Stimulated activated CD4-positive, alpha-beta T cell treated with anti-CD3 and anti-CD28 coated beads, TNF-alpha, amount 100 ng/mL, for 4 hours (primary cell): ENCODE measurements around the gene POC1A.

ENCODE experiments used
- DNase-seq, 3 experiments: peaks; one replicate each; pipeline ENCODE4 v3.0.0-alpha.2; 2020; ENCODE audit warnings: low read depth in 3 of 3

Gene POC1A

DNA sequence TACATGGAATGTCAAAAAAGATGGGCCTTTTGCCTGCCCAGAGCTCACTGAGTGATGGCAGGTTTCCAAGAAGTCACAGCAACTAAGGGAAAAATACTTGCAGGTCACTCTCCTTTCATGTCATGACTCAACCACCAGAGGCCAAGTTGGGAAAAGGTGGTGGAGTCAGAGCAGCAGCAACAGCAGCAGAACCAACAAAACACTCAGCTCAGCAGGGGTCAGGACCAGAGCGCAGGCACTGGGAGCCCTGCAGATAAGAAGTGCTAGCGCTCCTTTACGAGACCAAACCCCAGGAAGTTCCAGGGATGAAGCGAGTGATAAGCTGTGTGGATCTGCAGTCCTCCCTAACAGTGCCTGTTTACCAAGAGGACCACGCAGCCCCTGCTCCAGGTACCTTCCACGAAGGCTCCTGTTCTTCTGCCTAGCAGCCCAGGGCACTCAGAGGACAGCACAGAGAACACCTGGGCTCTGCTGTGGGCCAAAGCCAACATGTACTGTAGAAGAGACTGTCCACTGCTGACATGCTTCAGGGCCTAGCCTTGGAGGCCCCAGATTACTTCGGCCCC, 26.0 kb downstream of the POC1A start:
- no peak for DNase-seq

DNA sequence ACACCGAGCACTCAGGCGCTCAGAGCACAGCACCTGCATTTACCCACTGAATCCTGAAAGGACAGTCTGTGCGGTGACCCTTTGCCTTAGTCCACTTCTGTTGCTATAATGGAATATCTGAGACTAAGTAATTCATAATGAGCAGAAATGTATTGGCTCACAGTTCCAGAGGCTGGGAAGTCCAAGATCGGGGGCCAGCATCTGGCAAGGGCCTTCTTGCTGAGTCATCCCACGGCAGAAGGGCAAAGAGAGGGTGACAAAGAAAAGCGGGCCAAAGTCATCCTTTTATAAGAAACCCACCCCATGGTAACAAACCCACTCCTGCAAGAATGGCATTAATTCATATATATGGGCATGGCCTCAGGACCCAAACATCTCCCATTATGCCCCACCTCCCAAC, 27.7 kb downstream of the POC1A start:
- DNase-seq, result no peak

DNA sequence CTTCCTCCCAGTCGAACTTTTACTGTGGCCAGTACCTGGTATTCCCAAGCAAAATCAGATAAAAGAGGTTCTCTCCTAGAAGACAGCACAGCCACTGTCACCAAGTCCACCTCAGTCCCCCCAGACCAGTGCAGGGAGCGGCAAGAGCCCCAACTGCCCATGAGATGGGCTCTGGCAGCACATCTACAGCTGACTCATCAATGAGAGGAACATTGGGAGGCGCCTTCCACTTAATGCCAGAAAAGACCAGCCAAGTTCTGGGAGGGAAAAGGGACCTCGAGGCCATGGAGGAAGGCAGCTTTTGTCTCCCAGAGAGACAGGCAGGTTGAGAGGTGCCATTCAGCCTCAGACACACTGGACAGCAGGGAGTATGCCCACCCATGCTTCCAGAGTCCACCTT, 28.2 kb downstream of the POC1A start:
- DNase-seq, result no peak

DNA sequence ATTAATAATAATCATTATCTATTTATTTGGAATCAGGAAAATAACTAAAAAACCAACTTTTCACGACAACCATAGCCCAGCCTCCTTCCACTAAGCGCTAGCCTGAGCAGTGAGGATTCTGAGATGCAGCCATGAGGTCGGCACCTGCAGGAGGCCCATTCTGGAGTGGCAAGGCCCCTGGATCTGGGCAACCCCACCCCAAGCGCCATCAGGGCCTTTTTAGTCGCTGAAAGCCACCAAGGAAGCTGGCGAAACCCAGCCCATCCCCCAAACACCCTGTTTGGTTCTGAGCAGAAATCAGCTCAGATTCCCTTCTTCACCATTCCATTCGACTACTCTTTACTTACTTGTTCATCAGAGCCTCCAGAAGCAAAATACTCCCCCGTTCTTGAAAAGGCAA, 29.5 kb downstream of the POC1A start:
- DNase-seq, result no peak

DNA sequence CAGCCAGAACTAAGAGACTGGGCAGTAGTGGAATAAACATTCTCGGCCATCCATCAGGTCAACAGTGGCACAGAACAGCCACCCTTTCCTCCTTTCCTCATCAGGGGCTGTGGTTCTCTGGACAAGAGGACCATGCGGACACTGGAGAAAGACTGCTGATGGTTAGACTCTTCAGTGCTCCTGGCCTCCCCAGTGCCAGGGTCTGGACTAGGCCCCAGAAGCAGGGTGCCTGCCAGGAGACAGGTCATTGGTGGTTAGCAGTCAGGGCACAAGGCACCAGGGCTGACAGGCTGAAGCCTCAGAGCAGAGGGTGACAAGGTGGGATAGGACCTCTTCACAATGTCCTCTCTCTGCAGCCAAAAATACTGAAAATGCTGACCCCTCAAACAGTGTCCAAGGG, 30.1 kb downstream of the POC1A start:
- no peak for DNase-seq

DNA sequence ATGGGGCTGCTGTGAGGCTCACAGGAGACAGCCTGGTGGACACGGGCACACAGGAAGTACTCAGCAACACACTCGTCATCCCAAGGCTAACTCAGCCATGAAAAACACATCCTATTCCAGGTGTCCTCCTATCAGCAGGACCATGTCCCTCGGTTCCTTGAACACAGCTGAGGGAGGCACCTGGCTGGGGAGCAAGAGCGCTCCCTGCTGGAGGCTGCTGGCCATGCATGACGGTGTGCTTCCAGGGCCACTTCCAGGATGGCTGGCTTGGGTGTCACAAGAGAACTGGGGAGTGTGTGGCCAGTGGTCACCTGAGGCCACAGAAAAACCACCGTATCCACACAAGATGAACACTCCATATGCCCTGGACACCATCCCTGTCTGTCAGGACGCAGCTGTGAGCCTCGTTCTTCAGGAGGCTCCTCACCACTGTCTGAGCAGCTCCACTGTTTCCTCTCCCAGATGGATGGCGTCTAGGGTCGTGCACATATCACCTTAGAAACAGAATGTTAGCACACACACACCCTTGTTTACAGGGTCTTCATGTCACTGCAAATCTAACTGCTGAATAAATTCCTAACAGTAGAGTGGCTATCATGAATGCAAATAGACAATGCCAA, 31.0 kb downstream of the POC1A start:
- DNase-seq, result peak; percentile 52 to 60 (median 57)

DNA sequence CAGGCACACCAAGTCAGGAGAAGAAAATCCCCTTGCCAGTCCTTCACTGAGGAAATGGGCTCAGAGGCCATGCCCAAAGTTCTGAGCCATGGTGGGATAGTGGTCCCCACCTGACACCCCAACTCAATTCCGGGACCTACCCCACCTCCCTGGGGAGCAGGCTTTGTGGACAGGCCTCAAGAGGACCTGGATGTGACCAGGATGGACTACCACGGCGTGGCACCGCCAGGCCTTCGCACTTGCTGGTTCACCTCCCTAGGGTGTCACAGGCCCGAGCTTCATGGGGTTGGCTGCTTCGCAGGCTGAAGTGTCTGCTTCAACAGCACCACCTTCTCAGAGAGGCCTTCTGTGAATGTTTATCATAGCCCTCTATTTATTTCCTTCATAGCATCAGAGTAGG, 31.7 kb downstream of the POC1A start:
- DNase-seq, result no peak

DNA sequence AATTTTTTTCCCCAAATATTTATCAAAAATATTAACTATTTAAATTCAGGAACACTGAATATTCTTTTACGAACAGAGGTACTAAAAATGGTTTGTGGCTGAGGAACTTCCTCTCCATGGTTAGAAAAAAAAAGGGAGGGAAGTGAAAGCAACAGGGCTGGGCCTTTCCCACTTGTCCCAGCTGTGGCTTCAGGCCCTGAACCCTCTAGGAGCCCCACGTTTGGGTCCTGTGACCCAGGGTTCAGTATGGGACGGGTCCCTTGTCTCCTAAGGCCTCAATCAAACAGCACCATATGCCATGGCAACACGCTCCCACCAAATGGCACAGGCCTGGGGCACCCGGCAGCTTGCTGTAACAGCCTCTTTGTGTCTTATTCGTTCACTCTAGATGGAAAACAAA, 32.4 kb downstream of the POC1A start:
- DNase-seq, result no peak

DNA sequence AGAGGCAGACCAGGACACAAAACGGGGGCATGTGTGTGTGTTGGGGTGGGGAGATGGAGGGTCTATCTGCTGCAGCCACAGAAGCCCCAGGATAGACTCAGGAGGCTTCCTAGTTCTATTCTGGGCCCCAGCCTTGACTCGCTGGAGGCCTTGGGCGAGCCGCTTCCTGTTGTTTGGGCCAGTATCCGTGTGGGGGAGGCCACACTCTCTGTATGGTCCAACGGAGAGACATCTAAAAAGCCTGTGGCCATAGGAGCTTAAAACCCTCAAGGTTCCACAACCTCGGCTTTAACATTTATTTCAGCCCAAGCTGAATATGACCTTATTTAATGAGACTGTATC, 32.8 kb downstream of the POC1A start:
- no peak for DNase-seq

DNA sequence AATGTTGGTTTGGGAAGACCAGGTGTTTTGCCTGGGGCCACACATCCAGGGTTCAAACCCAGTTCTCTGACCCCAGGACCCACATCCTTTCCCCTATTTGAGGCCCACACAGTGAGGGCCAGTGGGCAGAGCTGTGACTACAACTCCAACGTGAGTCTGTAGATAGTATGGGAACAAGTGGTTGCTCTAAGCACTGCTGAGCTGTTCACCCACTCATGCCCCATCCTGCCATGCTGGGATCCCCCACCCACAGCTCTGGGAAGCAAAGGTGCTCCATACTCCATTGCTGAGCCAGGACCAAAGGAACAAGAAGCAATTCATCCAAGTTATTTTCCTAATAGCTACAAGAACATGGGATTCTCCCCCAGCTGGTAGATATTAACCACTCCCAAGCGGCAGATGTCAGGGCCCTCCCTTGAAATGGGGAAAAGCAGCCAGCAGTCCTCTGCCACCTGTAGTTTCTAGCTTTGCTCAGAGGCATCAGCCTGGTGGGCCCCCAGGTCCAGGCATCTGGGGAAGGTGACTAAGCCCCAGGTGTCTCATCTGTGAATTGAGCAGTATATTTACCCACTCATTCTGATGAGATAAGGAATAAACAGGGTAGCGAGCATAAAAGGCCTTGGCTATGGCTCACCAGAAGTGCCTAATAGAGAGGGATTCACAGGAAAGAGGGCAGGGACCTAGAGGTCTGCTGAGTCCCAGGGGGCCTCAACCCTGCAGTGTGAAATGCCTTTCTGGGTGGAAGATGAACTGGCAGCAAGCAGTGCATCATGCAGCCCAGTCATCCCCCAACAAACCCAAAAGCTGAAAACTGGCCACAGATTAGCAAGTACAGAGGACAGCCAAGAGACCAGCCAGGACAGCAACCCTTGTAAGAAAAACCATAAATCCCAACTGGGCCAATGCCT, 33.4 kb downstream of the POC1A start:
- no peak for DNase-seq

DNA sequence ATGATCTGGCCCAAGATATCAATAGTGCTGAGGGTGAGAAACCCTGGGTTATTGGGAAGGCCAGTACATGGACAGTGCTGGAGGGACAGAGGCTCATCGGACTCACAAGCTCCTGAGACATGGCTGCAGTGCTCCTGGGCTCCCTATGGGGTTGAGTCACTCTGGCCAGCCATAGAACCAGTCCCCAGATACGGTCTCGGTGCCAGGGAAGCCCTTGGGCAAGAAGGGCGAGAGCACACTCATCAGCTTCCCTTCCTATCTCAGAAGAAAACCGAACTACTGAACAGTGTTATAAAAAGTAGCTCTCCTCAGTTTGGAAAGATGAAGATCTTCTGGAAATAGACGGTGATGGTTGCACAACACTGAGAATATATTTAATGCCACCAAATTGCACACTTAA, 34.4 kb downstream of the POC1A start:
- no peak for DNase-seq

DNA sequence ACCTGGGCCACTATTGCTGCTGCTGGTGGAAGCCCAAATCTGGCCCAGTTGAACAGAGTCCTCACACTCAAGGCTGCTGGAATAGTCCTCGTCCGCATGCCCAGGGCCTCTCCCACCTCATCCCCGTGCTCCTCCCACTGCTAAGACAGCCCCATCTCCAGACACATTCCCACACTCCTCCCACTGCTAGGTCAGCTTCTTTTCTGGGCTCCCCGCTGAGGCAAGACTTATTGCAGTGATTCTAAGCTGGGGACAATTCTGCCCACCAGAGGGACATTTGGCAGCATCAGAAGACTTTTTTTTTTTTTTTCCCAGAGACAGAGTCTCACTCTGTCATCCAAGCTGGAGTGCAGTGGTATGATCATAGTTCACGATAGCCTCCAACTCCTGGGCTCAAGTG, 35.1 kb downstream of the POC1A start:
- DNase-seq, result no peak

DNA sequence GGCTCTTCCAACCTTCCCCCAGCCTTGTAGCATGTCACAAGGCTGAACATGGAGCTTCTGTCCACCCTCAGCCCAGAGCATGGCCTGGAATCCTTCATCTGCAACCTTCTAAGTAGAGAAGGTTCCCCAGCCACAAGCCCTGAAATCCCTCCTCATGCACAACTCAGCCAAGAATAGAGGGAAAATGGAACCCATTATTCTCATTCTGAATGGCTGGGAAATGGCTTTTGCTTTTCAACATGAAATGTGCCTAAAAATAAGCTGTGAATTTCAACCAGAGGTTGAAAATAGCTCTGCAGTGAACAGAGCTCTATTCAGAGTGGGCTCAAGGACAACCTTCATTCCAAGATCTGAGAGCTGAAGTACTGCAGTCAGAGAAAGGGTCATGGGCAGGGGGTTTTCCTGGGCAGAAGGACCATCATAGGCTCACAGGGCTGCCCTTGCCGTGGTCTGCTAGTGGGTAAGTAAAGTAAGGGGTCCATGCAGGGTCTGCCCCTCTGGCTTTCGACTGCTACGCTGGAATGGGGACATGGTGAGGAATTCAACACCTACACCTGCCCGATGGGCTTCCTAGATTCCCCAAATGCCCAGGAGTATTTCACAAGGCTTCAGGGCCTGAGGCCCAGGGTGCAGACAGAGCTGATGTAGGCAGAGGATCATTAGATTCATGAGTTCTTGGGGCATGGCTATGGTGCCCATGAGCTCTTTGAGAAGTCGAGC, 35.9 kb downstream of the POC1A start:
- no peak for DNase-seq

DNA sequence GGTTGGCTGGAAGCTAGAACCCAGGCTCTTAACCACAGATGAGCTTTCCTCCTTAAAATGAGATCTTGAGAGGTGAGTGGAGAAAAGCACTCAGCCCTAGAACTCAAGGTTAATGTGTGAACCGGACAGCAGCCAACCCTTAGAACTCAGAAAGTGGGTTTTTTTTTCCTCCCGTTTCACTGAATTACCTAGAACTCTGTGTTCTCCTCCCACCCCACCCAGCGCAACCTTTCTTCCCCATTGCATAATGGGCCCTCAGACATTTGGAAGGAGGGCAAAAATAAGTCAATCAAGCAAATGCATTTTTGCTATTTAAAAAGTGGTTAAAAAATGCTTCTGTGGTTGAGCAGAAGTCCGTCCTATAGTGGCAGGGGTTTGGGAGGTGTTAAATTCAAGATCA, 36.7 kb downstream of the POC1A start:
- DNase-seq, result no peak

DNA sequence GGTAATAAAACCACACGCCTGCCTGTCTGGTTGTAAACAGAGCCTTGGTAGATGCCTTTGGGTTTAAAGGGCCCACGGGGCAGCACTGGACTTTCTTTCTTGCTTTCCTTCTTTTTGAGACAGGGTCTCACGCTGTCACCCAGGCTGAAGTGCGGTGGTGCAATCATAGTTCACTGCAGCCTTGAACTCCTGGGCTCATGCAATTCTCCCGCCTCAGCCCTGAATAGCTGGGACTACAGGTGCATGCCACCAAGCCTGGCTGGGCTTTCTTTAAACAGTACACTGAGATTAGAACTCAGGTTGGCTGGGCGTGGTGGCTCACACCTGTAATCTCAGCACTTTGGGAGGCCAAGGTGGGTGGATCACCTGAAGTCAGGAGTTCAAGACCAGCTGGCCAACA, 42.2 kb downstream of the POC1A start:
- no peak for DNase-seq

DNA sequence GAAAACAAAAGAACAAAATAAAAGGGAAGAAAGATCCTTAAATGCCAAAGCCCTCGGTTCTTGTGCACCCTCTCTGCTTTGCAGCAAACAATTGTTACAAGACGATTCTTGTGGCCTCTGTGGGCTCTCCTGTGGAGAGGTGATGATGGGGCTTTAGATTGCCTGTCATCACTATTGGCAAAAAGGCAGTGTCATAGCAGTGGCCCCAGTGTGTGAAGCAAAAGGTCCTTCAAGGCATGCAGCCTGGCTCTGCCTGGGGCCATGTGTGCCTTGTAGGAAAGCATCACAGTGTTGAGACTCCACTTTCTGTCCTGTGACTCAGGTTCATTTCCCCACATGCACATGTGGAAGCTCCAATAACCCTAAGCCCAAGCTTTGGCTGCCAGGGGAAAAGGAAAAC, 43.7 kb downstream of the POC1A start:
- DNase-seq, result no peak

DNA sequence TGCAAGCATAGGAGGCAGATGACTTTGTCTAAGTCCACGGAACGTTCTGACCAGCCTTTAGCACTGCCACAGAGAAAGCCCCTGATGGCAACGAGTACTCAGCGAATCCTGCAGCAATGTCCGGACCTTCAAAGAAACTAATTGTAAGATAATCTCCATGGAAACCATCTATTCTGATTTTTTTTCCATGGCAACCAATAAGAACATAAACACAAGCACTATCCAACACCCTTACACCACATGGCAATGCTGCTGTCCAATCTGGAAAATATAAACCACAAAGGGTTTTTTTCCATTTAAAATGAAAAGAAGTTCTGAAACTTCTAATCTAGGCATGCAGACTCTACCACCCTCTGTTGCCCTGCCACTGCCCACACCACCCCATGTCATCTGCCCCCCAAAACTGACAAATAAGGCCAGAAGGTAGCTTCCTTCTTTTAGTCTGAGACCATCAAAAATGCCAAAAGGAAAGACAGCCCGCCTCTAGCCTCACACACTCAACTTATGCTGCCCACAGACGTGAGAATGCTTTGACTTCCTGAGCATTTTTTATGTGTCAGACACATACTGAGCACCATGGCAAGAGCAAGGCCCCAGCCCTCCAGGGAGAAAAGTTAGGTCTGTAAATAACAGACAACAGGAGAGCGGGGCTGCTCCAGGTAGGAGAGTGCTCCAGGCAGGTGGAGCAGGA, 44.5 kb downstream of the POC1A start:
- no peak for DNase-seq

DNA sequence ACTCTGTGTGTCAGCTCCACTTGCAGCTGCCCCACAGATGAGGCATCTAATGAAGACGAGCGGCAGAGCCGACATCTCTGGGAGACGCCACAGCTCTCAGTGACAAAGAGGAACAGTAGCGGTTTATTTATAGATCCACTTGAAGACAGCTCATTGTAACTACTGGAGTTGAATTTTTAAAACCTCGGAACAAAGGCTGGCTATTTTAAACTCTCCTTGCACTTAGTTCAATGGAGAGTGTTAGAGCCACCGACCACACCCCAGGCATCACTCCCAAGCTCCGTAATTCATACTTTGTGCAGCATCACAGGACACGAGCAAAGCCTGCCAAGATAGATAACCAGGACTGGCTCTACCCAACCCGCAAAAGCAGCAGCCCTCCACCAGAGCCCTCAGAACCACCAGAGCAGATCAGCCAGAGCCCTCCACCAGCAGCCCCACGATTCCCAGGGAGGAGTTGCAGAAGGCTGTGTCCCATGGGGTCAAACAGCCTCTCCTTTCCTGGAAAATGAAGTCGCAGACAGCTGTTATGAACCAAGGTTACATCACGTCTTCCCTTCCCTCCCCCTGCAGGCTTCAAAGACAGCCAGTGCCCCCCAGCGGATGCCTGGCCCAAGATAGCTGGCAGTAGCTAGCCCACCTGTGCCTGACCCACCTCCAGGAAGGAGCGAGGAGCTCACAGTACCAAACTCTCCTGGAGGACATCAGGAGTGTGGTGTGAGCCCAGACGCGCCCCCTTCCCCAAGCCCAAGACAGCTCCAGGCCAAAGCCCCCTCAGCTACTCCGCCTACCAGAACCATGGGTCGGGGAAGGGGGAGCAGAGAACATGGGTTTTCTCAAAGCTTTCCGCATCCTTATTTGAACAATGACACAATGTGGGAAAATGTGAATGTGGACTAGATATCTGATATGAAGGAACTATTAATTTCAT, 45.7 kb downstream of the POC1A start:
- no peak for DNase-seq

DNA sequence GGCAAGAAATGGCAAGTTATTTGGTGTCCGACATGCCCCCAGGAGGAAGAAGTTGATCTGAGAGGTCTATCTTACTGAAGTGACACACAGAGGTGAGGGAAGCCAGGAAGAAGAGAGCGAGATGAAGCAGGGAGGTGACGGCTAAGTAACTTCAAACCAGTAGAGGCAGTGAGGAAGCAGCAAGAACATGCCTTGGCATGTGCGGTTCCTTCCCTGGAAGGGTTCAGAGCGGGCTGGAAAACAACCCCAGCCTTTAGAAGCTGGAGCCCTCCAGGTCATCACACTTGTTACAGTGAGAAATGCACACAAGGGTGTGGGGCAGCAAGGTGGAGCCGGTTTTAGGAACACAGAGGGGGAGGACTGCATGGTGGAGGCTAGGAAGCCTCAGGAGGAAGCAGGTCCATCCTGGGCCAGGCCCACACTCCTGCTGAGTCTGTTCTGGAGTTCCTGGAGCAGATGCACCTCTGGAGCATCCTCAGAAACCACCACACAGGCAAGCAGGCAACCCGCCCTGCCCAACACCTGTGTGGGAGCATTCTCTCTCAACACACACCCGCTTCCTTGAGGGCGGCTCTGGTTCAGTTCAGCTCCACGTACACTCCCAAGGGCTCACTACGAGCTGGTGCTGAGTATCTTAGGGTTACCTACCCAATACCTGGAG, 47.1 kb downstream of the POC1A start:
- DNase-seq, result no peak
